Measurements from ENCODE around the gene TST.

GRCh38 chr22:37043828-37044538 lies 24.7 kb upstream of the TST start:
- TF ChIP-seq CTCF (IDR thresholded peaks at IDR 0.05) (peak; percentile 67), EZH2 (IDR thresholded peaks at IDR 0.05; ENCODE audit: borderline replicate concordance, insufficient read depth, low read depth, low read length, poor library complexity, severe bottlenecking) (no peak)
